Parietal lobe (tissue), 1 donor: Measurements from ENCODE around the gene DGCR6. TPM values are rescaled to one million over a fixed set of nuclear protein-coding genes. Genes with fewer than 3 reads are reported as not detected.

Source experiments
- total RNA-seq: library from RNA; depleted of rRNA; stranded (reverse); fragments of >200 nt; gene quantifications from one replicate; pipeline ENCODE4 v1.2.3, GENCODE V29; 2014

DGCR6 gene
- 18.8 TPM for total RNA-seq

DNA sequence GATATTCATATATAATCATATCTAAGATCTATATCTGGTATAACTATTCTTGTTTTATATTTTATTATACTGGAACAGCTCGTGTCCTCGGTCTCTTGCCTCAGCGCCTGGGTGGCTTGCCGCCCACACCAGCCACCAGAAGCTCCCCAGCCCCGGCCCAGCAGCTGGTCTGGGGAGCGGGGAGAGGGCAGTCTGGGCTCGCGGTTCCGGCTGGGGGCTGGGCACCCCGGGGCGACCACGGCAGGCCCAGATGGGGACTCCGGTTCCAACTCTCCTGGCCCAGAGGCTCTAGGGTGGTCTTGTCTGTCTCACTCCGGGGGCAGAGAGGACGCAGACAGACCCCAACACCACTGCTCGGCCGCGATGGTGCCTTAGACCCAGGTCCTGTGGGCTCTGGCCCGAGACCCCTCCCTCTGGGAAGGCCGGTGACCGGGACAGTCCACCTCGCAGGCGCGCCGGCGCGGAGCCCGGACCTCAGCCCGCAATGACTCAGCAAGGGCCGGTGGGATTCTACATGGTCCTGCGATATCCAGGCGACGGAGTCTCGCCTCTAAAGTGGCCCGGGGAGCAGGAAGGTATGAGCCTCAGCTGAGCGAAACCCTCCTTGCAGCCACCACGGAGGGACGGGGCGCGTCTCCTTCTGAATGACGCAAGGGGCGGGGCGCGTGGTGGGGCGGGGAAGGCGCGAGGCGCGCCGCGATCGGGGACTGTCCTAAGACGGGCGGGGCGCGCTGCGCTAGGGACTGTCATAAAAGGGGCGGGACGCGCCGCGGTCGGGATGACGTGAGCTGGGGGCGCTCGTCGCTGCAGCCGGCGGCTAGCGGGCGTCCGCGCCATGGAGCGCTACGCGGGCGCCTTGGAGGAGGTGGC, at the start of gene DGCR6:
Gene DGCR6 (plus strand): TSS at position 781 of the 870 bp plus-strand sequence. CDS start 55 bp downstream, at position 836.

DNA sequence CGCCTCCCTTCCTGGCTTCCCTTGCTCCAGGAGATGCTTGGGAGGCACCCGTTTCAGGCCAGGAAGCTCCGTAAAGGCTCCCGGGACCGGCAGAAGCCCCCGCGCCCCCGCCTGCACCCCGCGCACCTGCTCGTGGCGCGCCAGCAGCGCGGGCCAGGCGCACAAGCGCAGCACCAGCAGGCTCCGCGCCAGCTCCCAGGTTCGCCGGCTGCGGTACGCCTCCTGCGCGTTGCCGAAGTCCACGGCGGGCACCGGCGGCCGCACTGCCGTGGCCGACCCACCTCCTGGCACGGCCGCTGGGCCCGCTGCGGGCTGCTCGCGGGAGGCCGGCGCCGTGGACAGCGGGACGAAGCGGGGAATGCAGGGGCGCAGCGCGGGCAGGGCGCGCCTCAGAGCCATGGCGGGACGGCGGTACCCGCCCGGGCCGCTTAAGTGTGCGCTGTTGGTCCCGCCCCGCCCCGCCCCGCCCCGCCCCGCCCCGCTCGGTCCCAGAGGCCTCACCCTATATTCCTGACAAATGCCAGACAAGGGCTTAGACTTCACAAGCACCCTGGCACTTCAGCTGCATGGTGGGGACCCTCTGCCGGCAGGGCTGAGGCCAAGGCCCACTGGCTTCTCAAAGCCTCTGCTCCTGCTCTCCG, 29.9 kb downstream of the DGCR6 start, which contains the start of gene PRODH:
Gene PRODH (minus strand): TSS at position 405 of the 641 bp plus-strand sequence. CDS start 6 bp downstream, at position 399.

Other genes starting within 250 kb of the DGCR6 start
- 2.8 TPM for gene PRODH, start 30.0 kb downstream of the DGCR6 start, total RNA-seq
- 78.6 TPM for gene DGCR2, start 216.1 kb downstream of the DGCR6 start, total RNA-seq
- gene TSSK2, start 225.0 kb downstream of the DGCR6 start, total RNA-seq: not detected
- 14.4 TPM for gene ESS2, start 238.3 kb downstream of the DGCR6 start, total RNA-seq
- gene GSC2, start 244.0 kb downstream of the DGCR6 start, total RNA-seq: not detected